HG03135 (cell line): ENCODE measurements around the gene ZNF641.

Source experiments
- ATAC-seq: cut with Tn5 transposase; IDR thresholded peaks from one replicate; pipeline ENCODE4 v1.9.1; 2021; ENCODE audit warnings: mild to moderate bottlenecking, moderate library complexity; ENCODE audit not compliant: unreplicated experiment

Gene ZNF641

GRCh38 chr12:48350249-48351021, at the start of gene ZNF641:
Gene ZNF641, minus strand, starts transcription at chr12:48350919. Its CDS starts 2,829 bp downstream, at chr12:48348090.
- peak; percentile 80 for ATAC-seq

GRCh38 chr12:48390026-48390425, 39.3 kb upstream of the ZNF641 start:
- ATAC-seq, result no peak

- no peak for ATAC-seq
Observed at GRCh38 chr12:48389409-48389808, 38.7 kb upstream of the ZNF641 start.

GRCh38 chr12:48388938-48389337, 38.2 kb upstream of the ZNF641 start:
- no peak for ATAC-seq

GRCh38 chr12:48388460-48388859, 37.7 kb upstream of the ZNF641 start:
- no peak for ATAC-seq

- ATAC-seq, result no peak
Observed at GRCh38 chr12:48380596-48380995, 29.9 kb upstream of the ZNF641 start.

- ATAC-seq, result no peak
Observed at GRCh38 chr12:48379794-48380193, 29.1 kb upstream of the ZNF641 start.

GRCh38 chr12:48377646-48378045, 26.9 kb upstream of the ZNF641 start:
- ATAC-seq, result no peak

GRCh38 chr12:48374164-48374563, 23.4 kb upstream of the ZNF641 start:
- ATAC-seq, result no peak

GRCh38 chr12:48366131-48366530, 15.4 kb upstream of the ZNF641 start:
- ATAC-seq, result no peak

GRCh38 chr12:48361664-48362339, 11.1 kb upstream of the ZNF641 start:
- no peak for ATAC-seq

- ATAC-seq, result no peak
Observed at GRCh38 chr12:48358937-48359513, 8.3 kb upstream of the ZNF641 start.

- no peak for ATAC-seq
Observed at GRCh38 chr12:48356041-48356768, 5.5 kb upstream of the ZNF641 start.

- no peak for ATAC-seq
Observed at GRCh38 chr12:48352157-48352760, 1.5 kb upstream of the ZNF641 start.

GRCh38 chr12:48351022-48351708, 446 bp upstream of the ZNF641 start:
- ATAC-seq, result peak; percentile 47

- no peak for ATAC-seq
Observed at GRCh38 chr12:48349471-48349870, 1.2 kb downstream of the ZNF641 start.

- ATAC-seq, result no peak
Observed at GRCh38 chr12:48342980-48343379, 7.7 kb downstream of the ZNF641 start.

GRCh38 chr12:48340943-48341342, 9.8 kb downstream of the ZNF641 start:
- ATAC-seq, result no peak

GRCh38 chr12:48339442-48340117, 11.1 kb downstream of the ZNF641 start:
- no peak for ATAC-seq

- no peak for ATAC-seq
Observed at GRCh38 chr12:48336564-48336963, 14.2 kb downstream of the ZNF641 start.
